PC-9 (cell line): Measurements from ENCODE around the gene ADAMTS19. TPM values are rescaled to one million over a fixed set of nuclear protein-coding genes. Genes with fewer than 3 reads are reported as not detected.

Experiments used
- BruUV-seq: library from RNA; stranded (reverse); fragments of 400-500 nt; replicated peaks from 2 replicates; lab custom pipeline; 2021; lab: Mats Ljungman, UMichigan
- CTCF ChIA-PET: fragments of 300-600 bp; sonication (Branson Sonifier 250); formaldehyde crosslinking; loops from one replicate; lab custom pipeline; 2022; ENCODE audit warnings: antibody characterized with exemption; lab: Charles Lee
- POLR2A ChIA-PET: fragments of 300-600 bp; sonication (Branson Sonifier 250); formaldehyde crosslinking; loops from one replicate; lab custom pipeline; 2022; ENCODE audit warnings: antibody characterized with exemption; ENCODE audit not compliant: unreplicated experiment; lab: Charles Lee
- DNase-seq, 2 experiments: peaks; one replicate each; pipeline versions ENCODE4 v3.0.0 to v3.0.0-alpha.2; 2015 to 2022; ENCODE audit warnings: mixed read lengths in 1 of 2
- H2AFZ ChIP-seq: fragments of 200-600 bp; sonication (generic); 2 replicates; pipeline ENCODE4 v1.8.1; 2017; ENCODE audit warnings: antibody characterized with exemption
- H3F3A ChIP-seq: fragments of 200-600 bp; sonication (generic); 2 replicates; pipeline ENCODE4 v1.8.1; 2017; ENCODE audit warnings: antibody characterized with exemption, mild to moderate bottlenecking, low read depth; ENCODE audit not compliant: insufficient read depth
- H3K27ac ChIP-seq: fragments of 200-600 bp; sonication (generic); 2 replicates; pipeline ENCODE4 v1.6.1; 2016; ENCODE audit warnings: mixed run types
- H3K27me3 ChIP-seq: fragments of 200-600 bp; sonication (generic); 2 replicates; pipeline ENCODE4 v1.6.1; 2016; ENCODE audit warnings: low read depth, mixed run types; ENCODE audit not compliant: insufficient read depth
- H3K36me3 ChIP-seq: fragments of 200-600 bp; sonication (generic); 2 replicates; pipeline ENCODE4 v1.6.1; 2016; ENCODE audit warnings: low read depth, mixed run types
- H3K4me1 ChIP-seq: fragments of 200-600 bp; sonication (generic); replicated peaks from 2 replicates; pipeline ENCODE4 v1.6.1; 2016; ENCODE audit warnings: mixed run types; ENCODE audit not compliant: insufficient read depth
- H3K4me2 ChIP-seq: fragments of 200-600 bp; sonication (generic); 2 replicates; pipeline ENCODE4 v1.6.1; 2017; ENCODE audit warnings: mixed run types
- H3K4me3 ChIP-seq: fragments of 200-600 bp; sonication (generic); 2 replicates; pipeline ENCODE4 v1.6.1; 2016; ENCODE audit warnings: mixed run types
- H3K79me2 ChIP-seq: fragments of 200-600 bp; sonication (generic); 2 replicates; pipeline ENCODE4 v1.6.1; 2017; ENCODE audit warnings: low read depth, mixed run types
- H3K9me2 ChIP-seq: fragments of 200-600 bp; sonication (generic); 2 replicates; pipeline ENCODE4 v1.8.1; 2017; ENCODE audit warnings: mild to moderate bottlenecking; ENCODE audit not compliant: insufficient read depth
- H3K9me3 ChIP-seq: fragments of 200-600 bp; sonication (generic); 2 replicates; pipeline ENCODE4 v1.8.1; 2016; ENCODE audit warnings: low read depth; ENCODE audit not compliant: insufficient read depth
- H4K20me1 ChIP-seq: fragments of 200-600 bp; sonication (generic); 2 replicates; pipeline ENCODE4 v1.8.1; 2017; ENCODE audit not compliant: insufficient read depth
- EZH2 ChIP-seq: fragments of 200-600 bp; sonication (generic); IDR thresholded peaks from 2 replicates; pipeline ENCODE4 v1.8.0; 2017; ENCODE audit warnings: antibody characterized with exemption, low read depth
- intact Hi-C: fragments of 100-400 bp; cut with micrococcal nuclease; formaldehyde crosslinking; loops from one replicate; pipeline ENCODE4 v1.10.0; 2022; ENCODE audit not compliant: unreplicated experiment
- total RNA-seq: library from RNA; stranded (reverse); gene quantifications from 2 replicates; pipeline ENCODE4 v1.2.3, GENCODE V29; 2021
- TF ChIP-seq, protein P1 (sequence below): fragments of 200-600 bp; sonication (generic); conservative IDR thresholded peaks from 2 replicates; pipeline ENCODE4 v1.6.1; 2017; ENCODE audit warnings: mixed run types, antibody characterized with exemption, mild to moderate bottlenecking, moderate library complexity

ADAMTS19 gene
- total RNA-seq, 1 experiment from 2014 or later = not detected

DNA sequence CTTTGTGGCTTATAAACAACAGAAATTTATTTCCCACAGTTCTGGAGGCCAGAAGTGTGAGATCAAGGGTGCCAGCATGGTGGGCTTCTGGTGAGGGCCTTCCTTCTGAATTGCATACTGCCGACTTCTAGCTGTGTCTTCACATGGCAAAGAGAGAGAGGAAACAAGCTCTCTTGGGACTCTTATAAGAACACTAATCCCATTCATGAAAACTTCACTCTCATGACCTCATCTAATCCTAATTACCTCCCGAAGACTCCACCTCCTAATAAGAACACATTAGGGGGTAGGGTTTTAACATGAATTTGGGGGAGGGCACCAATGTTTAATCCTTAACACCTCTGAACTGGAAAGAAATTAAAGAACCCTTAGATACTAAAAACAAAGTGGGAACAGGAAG, 211.9 kb downstream of the ADAMTS19 start:
- CTCF ChIA-PET = interaction anchor here (0.7 kb wide), 1 partner anchor 8 kb away, joined by 4 read pairs; no protein-coding TSS in a partner anchor
- no peaks in the 10 kb centered on the region for H4K20me1 ChIP-seq
- H3K9me3 ChIP-seq = no peaks in the 10 kb centered on the region
- H3F3A ChIP-seq = no peaks in the 10 kb centered on the region
- POLR2A ChIA-PET = no interaction called here
- TF ChIP-seq, protein P1, sequence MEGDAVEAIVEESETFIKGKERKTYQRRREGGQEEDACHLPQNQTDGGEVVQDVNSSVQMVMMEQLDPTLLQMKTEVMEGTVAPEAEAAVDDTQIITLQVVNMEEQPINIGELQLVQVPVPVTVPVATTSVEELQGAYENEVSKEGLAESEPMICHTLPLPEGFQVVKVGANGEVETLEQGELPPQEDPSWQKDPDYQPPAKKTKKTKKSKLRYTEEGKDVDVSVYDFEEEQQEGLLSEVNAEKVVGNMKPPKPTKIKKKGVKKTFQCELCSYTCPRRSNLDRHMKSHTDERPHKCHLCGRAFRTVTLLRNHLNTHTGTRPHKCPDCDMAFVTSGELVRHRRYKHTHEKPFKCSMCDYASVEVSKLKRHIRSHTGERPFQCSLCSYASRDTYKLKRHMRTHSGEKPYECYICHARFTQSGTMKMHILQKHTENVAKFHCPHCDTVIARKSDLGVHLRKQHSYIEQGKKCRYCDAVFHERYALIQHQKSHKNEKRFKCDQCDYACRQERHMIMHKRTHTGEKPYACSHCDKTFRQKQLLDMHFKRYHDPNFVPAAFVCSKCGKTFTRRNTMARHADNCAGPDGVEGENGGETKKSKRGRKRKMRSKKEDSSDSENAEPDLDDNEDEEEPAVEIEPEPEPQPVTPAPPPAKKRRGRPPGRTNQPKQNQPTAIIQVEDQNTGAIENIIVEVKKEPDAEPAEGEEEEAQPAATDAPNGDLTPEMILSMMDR = no peak
- no peak overlapping the region for H3K27ac ChIP-seq
- H3K27me3 ChIP-seq = no peaks in the 10 kb centered on the region
- no peaks in the 10 kb centered on the region for H3K4me1 ChIP-seq
- no peaks in the 10 kb centered on the region for H3K79me2 ChIP-seq
- no peak overlapping the region for H2AFZ ChIP-seq
- intact Hi-C loops = no loop called here
- BruUV-seq = no TSS peak
- no peak overlapping the region for H3K4me2 ChIP-seq
- DNase-seq = no peak
- no peaks in the 10 kb centered on the region for H3K9me2 ChIP-seq
- no peaks in the 10 kb centered on the region for H3K36me3 ChIP-seq
- no peak overlapping the region for H3K4me3 ChIP-seq

DNA sequence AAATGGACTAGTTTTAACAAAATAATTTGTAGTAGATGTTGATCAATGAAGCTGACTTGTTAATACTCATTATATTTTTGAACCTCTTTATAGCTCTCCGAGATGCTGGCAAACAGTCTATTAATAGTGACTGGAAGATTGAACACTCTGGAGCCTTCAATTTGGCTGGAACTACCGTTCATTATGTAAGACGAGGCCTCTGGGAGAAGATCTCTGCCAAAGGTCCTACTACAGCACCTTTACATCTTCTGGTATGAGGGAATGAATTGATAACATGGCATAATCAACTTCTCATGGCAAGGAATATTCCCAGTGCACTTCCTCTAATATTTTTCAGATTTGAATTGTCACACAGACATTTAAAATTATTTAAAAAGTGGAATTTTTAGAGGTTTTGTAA, 219.6 kb downstream of the ADAMTS19 start:
- no peaks in the 10 kb centered on the region for H3K9me2 ChIP-seq
- intact Hi-C loops = no loop called here
- H2AFZ ChIP-seq = no peak overlapping the region
- no peaks in the 10 kb centered on the region for H3F3A ChIP-seq
- H3K27me3 ChIP-seq = no peaks in the 10 kb centered on the region
- no peak overlapping the region for H3K27ac ChIP-seq
- H3K9me3 ChIP-seq = no peaks in the 10 kb centered on the region
- no peaks in the 10 kb centered on the region for H4K20me1 ChIP-seq
- H3K4me3 ChIP-seq = no peak overlapping the region
- H3K36me3 ChIP-seq = no peaks in the 10 kb centered on the region
- BruUV-seq = no TSS peak
- no peak for DNase-seq
- H3K4me1 ChIP-seq = no peaks in the 10 kb centered on the region
- H3K4me2 ChIP-seq = no peak overlapping the region
- CTCF ChIA-PET = no interaction called here
- POLR2A ChIA-PET = no interaction called here
- H3K79me2 ChIP-seq = no peaks in the 10 kb centered on the region
- TF ChIP-seq EZH2 = no peak

DNA sequence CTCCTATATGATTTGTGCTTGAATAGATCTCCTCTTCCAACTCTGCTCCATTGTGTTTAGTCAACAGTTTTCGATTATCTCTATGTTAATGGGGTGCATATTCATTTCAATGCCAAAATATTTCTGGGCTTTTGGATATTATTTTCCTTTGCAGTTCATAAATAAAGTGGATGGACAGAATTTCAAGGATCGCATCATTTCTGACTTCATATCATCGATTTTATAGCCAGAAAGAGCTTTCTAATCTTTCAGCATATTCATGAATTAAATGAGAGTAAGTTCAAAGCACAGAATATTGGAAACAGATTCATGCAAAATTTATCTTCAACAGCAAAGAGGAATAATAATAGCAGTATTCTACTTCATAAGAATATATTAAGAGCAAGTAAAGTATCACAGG, 227.8 kb downstream of the ADAMTS19 start:
- Histone ChIP-seq H3K36me3 (no peaks in the 10 kb centered on the region), H4K20me1 (no peaks in the 10 kb centered on the region), H3K4me1 (no peaks in the 10 kb centered on the region), H3K4me3 (no peak overlapping the region), H3K79me2 (no peaks in the 10 kb centered on the region), H3K4me2 (no peak overlapping the region), H3K27ac (no peak overlapping the region), H3K27me3 (no peaks in the 10 kb centered on the region), H3K9me2 (no peaks in the 10 kb centered on the region), H3F3A (no peaks in the 10 kb centered on the region), H2AFZ (no peak overlapping the region), H3K9me3 (no peaks in the 10 kb centered on the region)
- no peak for TF ChIP-seq EZH2
- TF ChIP-seq, protein P1 = no peak
- DNase-seq = no peak
- intact Hi-C loops = no loop called here
- BruUV-seq = no TSS peak
- POLR2A ChIA-PET = no interaction called here
- CTCF ChIA-PET = no interaction called here

DNA sequence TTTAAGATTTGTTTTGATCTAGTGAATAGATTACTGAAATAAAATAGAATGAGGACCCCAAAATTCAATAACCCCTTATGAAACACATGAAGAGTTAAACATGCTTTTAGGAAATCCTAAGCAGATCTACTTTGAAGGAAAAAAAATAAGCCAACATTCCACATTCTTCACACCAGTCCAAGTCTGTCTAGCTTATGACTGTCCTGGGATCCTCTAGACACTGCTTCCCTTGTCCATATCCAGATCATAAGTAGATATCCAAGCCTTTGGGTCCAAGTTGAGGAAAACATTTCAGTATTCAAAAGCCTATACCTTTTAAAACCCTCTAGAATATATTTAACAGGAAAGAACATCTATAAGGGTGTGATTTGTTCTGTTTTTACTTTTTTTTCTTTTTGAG, 228.9 kb downstream of the ADAMTS19 start:
- BruUV-seq = no TSS peak
- no peaks in the 10 kb centered on the region for H3K27me3 ChIP-seq
- no peak overlapping the region for H3K4me3 ChIP-seq
- DNase-seq = no peak
- no peak overlapping the region for H3K27ac ChIP-seq
- H3K79me2 ChIP-seq = no peaks in the 10 kb centered on the region
- H3K4me2 ChIP-seq = no peak overlapping the region
- no peak overlapping the region for H2AFZ ChIP-seq
- no peaks in the 10 kb centered on the region for H3K36me3 ChIP-seq
- H3K4me1 ChIP-seq = no peaks in the 10 kb centered on the region
- H4K20me1 ChIP-seq = no peaks in the 10 kb centered on the region
- no peaks in the 10 kb centered on the region for H3K9me3 ChIP-seq
- no peaks in the 10 kb centered on the region for H3F3A ChIP-seq
- TF ChIP-seq, protein P1 = no peak
- TF ChIP-seq EZH2 = no peak
- no peaks in the 10 kb centered on the region for H3K9me2 ChIP-seq
- ChIA-PET CTCF (no interaction called here), POLR2A (no interaction called here)
- intact Hi-C loops = no loop called here
